Kidney (tissue), 14 donors: ENCODE measurements around the gene EHMT2. TPM values are rescaled to one million over a fixed set of nuclear protein-coding genes. Genes with fewer than 3 reads are reported as not detected.
A peak's percentile ranks its signal among the peaks of the same experiment; 100 is the strongest.

Experiments
- DNase-seq, 5 donors: peaks; one replicate each; pipeline ENCODE4 v3.0.0-alpha.2; 2013 to 2020
- FAIRE-seq: peaks from 2 replicates; lab custom pipeline; 2012; peaks lifted over from hg19 to GRCh38; lab: Jason Lieb, UNC
- H3K27ac ChIP-seq, 2 donors: one replicate each; pipeline ENCODE4 v1.7.0; 2013; ENCODE audit warnings: low read depth in 2 of 2, low read length in 2 of 2, inconsistent platforms in 1 of 2
- H3K27me3 ChIP-seq: one replicate; pipeline ENCODE4 v1.7.1; 2013; ENCODE audit warnings: low read length, inconsistent platforms; ENCODE audit not compliant: control insufficient read depth, insufficient read depth
- H3K36me3 ChIP-seq, 3 donors: one replicate each; pipeline versions ENCODE4 v1.7.0 to v1.7.1; 2013; ENCODE audit warnings: low read length in 3 of 3, control low read depth in 1 of 3, inconsistent platforms in 1 of 3; ENCODE audit not compliant: insufficient read depth in 3 of 3, control insufficient read depth in 2 of 3
- H3K4me1 ChIP-seq, 3 donors: one replicate each; pipeline versions ENCODE4 v1.7.0 to v1.7.1; 2013; ENCODE audit warnings: low read length in 3 of 3, inconsistent platforms in 1 of 3, low read depth in 1 of 3; ENCODE audit not compliant: control insufficient read depth in 2 of 3, insufficient read depth in 2 of 3
- H3K4me3 ChIP-seq, 3 donors: one replicate each; pipeline versions ENCODE4 v1.7.0 to v1.8.1; 2013; ENCODE audit warnings: low read length in 3 of 3, control low read depth in 1 of 3, inconsistent platforms in 1 of 3
- H3K9ac ChIP-seq, 3 donors: one replicate each; pipeline versions ENCODE4 v1.7.0 to v1.7.1; 2013; ENCODE audit warnings: low read length in 3 of 3, control low read depth in 1 of 3, inconsistent platforms in 1 of 3
- H3K9me3 ChIP-seq, 3 donors: one replicate each; pipeline versions ENCODE4 v1.7.0 to v1.7.1; 2013; ENCODE audit warnings: low read length in 3 of 3, control low read depth in 1 of 3, inconsistent platforms in 1 of 3; ENCODE audit not compliant: control insufficient read depth in 2 of 3, insufficient read depth in 1 of 3
- intact Hi-C: fragments of 100-400 bp; cut with DNase I; formaldehyde crosslinking; loops from one replicate; pipeline ENCODE4 v1.11.1; 2022
- polyA plus RNA-seq: library from polyadenylated mRNA; stranded (reverse); fragments of 350-450 nt; fragmentation: Illumina TruSeq; extraction: RNeasy Lipid Tissue Mini Kit (QIAGEN cat#74804); gene quantifications from one replicate; pipeline ENCODE4 v1.2.3, GENCODE V29; 2014; ENCODE audit warnings: low read depth, low replicate concordance; ENCODE audit not compliant: insufficient read depth
- total RNA-seq: library from RNA; stranded (reverse); fragmentation: NEBNext Ultra II Directional; extraction: Animal tissue kit (Norgen Biotek cat#: 25700); gene quantifications from one replicate; pipeline ENCODE4 v1.2.1, GENCODE V29; 2021
- TF ChIP-seq, protein P1 (sequence below): IDR thresholded peaks from 3 replicates; pipeline ENCODE4 v1.5.1; 2012; ENCODE audit warnings: mild to moderate bottlenecking, moderate library complexity, borderline replicate concordance; ENCODE audit not compliant: insufficient read depth; ENCODE audit errors: extremely low read depth
- donor health status: control.
- donor health status: control.
- donor health status: control.
- donor health status: control.
- donor health status: control.
- donor health status: DM: yes; HTN: yes; CAD: no.
- donor health status: Normal renal cell carcinoma (clear cell type).

Gene EHMT2
- total and polyA plus RNA-seq, 2 donors from 2014 or later: 35.3 to 40.5 TPM

DNA sequence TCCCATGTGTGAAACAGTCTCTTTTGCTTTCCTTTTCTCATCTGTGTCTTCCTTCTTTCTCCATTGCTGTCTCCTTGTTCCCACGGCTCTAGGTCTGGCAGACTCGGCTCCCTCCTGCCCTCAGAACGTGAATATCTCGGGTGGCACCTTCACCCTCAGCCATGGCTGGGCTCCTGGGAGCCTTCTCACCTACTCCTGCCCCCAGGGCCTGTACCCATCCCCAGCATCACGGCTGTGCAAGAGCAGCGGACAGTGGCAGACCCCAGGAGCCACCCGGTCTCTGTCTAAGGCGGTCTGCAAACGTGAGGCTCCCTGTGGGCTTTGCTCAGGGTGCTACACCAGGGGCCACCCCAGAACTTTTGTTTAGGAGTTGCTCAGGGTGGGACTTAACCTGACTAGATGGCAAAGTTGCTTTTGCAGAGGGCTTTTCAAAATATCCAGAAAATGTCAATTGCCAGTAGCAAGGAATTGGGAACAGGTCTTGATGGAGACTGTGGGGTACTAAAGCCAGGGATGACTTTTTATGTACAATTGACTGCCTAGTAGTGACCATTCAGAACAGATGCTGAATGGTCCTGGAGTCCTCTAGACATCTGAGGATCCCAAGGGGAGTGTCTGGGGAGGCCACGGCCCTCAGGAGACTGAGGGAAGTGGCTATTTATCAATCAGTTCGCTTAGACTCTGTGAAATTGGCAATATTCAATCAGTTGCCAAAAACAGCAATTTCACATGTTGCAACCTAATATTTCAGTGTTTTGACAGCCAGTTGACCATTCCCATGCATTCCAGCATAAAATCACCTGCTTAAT is 30.6 kb upstream of the EHMT2 start:
- TF ChIP-seq, protein P1, sequence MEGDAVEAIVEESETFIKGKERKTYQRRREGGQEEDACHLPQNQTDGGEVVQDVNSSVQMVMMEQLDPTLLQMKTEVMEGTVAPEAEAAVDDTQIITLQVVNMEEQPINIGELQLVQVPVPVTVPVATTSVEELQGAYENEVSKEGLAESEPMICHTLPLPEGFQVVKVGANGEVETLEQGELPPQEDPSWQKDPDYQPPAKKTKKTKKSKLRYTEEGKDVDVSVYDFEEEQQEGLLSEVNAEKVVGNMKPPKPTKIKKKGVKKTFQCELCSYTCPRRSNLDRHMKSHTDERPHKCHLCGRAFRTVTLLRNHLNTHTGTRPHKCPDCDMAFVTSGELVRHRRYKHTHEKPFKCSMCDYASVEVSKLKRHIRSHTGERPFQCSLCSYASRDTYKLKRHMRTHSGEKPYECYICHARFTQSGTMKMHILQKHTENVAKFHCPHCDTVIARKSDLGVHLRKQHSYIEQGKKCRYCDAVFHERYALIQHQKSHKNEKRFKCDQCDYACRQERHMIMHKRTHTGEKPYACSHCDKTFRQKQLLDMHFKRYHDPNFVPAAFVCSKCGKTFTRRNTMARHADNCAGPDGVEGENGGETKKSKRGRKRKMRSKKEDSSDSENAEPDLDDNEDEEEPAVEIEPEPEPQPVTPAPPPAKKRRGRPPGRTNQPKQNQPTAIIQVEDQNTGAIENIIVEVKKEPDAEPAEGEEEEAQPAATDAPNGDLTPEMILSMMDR: no peak
- no peak overlapping the region for H3K9ac ChIP-seq

GRCh38 chr6:31927242-31927862 is 29.9 kb upstream of the EHMT2 start, which contains the start of gene C2:
Gene C2 (plus strand): TSS chr6:31927717. CDS start chr6:31927753, 36 bp downstream.
- Histone ChIP-seq H3K27ac (no peak within 1 kb of the TSS), H3K9me3 (no peaks in the 10 kb centered on the region), H3K9ac (no peak within 1 kb of the TSS), H3K4me3 (peak within 1 kb of the TSS in 1 of 3 donors; percentile 56), H3K27me3 (no peaks in the 10 kb centered on the region), H3K36me3 (no peaks in the 10 kb centered on the region), H3K4me1 (no peaks in the 10 kb centered on the region)
- no peak for FAIRE-seq
- TF ChIP-seq, protein P1: no peak
- intact Hi-C loops: no loop called here
- no peak for DNase-seq

More for the DNA sequence above, 30.6 kb upstream of the EHMT2 start:
- Histone ChIP-seq H3K27ac (no peak overlapping the region), H3K4me1 (no peaks in the 10 kb centered on the region), H3K27me3 (no peaks in the 10 kb centered on the region), H3K4me3 (peak overlapping the region in 1 of 3 donors; percentile 56), H3K9me3 (no peaks in the 10 kb centered on the region), H3K36me3 (no peaks in the 10 kb centered on the region)
- no peak for FAIRE-seq
- intact Hi-C loops: no loop called here
- DNase-seq: no peak

DNA sequence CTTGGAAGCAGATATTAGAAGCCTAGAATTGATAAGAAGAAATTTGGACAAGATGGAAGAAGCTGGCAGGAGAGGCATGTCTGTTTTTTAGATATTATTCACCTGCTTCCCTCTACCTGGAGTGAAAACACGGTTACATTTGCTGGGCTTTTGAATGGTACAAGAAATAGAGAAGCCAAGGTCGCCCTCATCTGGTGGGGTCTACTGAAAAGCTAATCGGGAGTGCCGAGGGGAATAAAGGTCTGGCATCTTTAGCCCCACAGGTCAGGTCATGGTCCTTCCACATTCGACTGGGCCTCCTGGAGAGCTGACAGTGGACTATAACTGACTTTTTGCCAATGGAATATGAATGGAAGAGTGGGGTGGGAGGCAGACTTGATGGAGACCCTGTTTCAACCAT is 25.4 kb upstream of the EHMT2 start:
- no peak overlapping the region for H3K9ac ChIP-seq
- no peak overlapping the region for H3K4me3 ChIP-seq
- intact Hi-C loops: no loop called here
- H3K27ac ChIP-seq: no peak overlapping the region
- H3K36me3 ChIP-seq: no peaks in the 10 kb centered on the region
- H3K9me3 ChIP-seq: no peaks in the 10 kb centered on the region
- DNase-seq (no peak), FAIRE-seq (no peak)
- H3K27me3 ChIP-seq: no peaks in the 10 kb centered on the region
- TF ChIP-seq, protein P1: no peak
- no peaks in the 10 kb centered on the region for H3K4me1 ChIP-seq
